ENCODE measurements around the gene POU6F1. TPM values are rescaled to one million over a fixed set of nuclear protein-coding genes. Genes with fewer than 3 reads are reported as not detected.

POU6F1 gene
- total and polyA plus RNA-seq, 9 of the 15 experiments (the other 6 are each of a cell fraction or from before 2014, with no cell fraction given) = 0.14 to 3.3 (median 1.1) TPM

GRCh38 chr12:51246254-51246853 lies 28.5 kb upstream of the POU6F1 start (continued):
- TF ChIP-seq, protein P1, sequence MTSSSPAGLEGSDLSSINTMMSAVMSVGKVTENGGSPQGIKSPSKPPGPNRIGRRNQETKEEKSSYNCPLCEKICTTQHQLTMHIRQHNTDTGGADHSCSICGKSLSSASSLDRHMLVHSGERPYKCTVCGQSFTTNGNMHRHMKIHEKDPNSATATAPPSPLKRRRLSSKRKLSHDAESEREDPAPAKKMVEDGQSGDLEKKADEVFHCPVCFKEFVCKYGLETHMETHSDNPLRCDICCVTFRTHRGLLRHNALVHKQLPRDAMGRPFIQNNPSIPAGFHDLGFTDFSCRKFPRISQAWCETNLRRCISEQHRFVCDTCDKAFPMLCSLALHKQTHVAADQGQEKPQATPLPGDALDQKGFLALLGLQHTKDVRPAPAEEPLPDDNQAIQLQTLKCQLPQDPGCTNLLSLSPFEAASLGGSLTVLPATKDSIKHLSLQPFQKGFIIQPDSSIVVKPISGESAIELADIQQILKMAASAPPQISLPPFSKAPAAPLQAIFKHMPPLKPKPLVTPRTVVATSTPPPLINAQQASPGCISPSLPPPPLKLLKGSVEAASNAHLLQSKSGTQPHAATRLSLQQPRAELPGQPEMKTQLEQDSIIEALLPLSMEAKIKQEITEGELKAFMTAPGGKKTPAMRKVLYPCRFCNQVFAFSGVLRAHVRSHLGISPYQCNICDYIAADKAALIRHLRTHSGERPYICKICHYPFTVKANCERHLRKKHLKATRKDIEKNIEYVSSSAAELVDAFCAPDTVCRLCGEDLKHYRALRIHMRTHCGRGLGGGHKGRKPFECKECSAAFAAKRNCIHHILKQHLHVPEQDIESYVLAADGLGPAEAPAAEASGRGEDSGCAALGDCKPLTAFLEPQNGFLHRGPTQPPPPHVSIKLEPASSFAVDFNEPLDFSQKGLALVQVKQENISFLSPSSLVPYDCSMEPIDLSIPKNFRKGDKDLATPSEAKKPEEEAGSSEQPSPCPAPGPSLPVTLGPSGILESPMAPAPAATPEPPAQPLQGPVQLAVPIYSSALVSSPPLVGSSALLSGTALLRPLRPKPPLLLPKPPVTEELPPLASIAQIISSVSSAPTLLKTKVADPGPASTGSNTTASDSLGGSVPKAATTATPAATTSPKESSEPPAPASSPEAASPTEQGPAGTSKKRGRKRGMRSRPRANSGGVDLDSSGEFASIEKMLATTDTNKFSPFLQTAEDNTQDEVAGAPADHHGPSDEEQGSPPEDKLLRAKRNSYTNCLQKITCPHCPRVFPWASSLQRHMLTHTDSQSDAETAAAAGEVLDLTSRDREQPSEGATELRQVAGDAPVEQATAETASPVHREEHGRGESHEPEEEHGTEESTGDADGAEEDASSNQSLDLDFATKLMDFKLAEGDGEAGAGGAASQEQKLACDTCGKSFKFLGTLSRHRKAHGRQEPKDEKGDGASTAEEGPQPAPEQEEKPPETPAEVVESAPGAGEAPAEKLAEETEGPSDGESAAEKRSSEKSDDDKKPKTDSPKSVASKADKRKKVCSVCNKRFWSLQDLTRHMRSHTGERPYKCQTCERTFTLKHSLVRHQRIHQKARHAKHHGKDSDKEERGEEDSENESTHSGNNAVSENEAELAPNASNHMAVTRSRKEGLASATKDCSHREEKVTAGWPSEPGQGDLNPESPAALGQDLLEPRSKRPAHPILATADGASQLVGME (CRISPR knock-in tag; IDR thresholded peaks at IDR 0.05) = peak; percentile 89
- TF ChIP-seq ETS2 (tag; IDR thresholded peaks at IDR 0.05; ENCODE audit: borderline replicate concordance, poor library complexity, severe bottlenecking) (peak; percentile 46), KDM1A (IDR thresholded peaks at IDR 0.05) (peak; percentile 42 to 73; a peak in 1 of 4 replicates), CHD1 (IDR thresholded peaks at IDR 0.05; ENCODE audit: low read length) (no peak), MTA1 (IDR thresholded peaks at IDR 0.05; ENCODE audit: borderline replicate concordance) (peak; percentile 85; the same call in 1 of the 2 replicates), NR1H2 (CRISPR knock-in tag; IDR thresholded peaks at IDR 0.05) (no peak), CEBPB (tag; IDR thresholded peaks at IDR 0.05) (no peak), CBFA2T2 (conservative IDR thresholded peaks at IDR 0.05) (peak; percentile 36; the same call in 1 of the 2 replicates), ELF4 (CRISPR knock-in tag; IDR thresholded peaks at IDR 0.05) (peak; percentile 97), RBBP5 (IDR thresholded peaks at IDR 0.05; ENCODE audit: borderline replicate concordance, insufficient read depth, low read length, poor library complexity, severe bottlenecking) (no peak), RBM22 (IDR thresholded peaks at IDR 0.05; ENCODE audit: low read depth, low read length, poor library complexity, severe bottlenecking) (no peak), HDAC3 (IDR thresholded peaks at IDR 0.05; ENCODE audit: borderline replicate concordance, partially characterized antibody) (peak; percentile 24), L3MBTL2 (IDR thresholded peaks at IDR 0.05) (peak; percentile 66; the same call in 1 of the 2 replicates), NRF1 (conservative IDR thresholded peaks at IDR 0.05 in 1 of 2, IDR thresholded peaks at IDR 0.05 in 1 of 2) (0 out of 4 replicates have a peak, but pooled peaks of 1 of the 2 experiments have one; percentile 37), XRCC3 (IDR thresholded peaks at IDR 0.05) (no peak), THAP7 (CRISPR knock-in tag; IDR thresholded peaks at IDR 0.05) (no peak), ZNF133 (CRISPR knock-in tag; IDR thresholded peaks at IDR 0.05) (0 out of 2 replicates have a peak, but pooled peaks have one; percentile 48), HOXB6 (CRISPR knock-in tag; IDR thresholded peaks at IDR 0.05; ENCODE audit: borderline replicate concordance) (no peak), RBM25 (IDR thresholded peaks at IDR 0.05; ENCODE audit: low read depth, low read length, severe bottlenecking) (no peak), PCBP2 (IDR thresholded peaks at IDR 0.05; ENCODE audit: low read depth, low read length, poor library complexity, severe bottlenecking) (no peak), THRAP3 (IDR thresholded peaks at IDR 0.05; ENCODE audit: borderline replicate concordance) (peak; percentile 79; the same call in 1 of the 2 replicates)
- TF ChIP-seq, protein P2, sequence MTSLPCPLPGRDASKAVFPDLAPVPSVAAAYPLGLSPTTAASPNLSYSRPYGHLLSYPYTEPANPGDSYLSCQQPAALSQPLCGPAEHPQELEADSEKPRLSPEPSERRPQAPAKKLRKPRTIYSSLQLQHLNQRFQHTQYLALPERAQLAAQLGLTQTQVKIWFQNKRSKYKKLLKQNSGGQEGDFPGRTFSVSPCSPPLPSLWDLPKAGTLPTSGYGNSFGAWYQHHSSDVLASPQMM (CRISPR knock-in tag; IDR thresholded peaks at IDR 0.05) = no peak

All from K562 (cell line).